HG03159 (cell line): ENCODE results near the gene MSH2.

Source experiments
- ATAC-seq: cut with Tn5 transposase; IDR thresholded peaks from one replicate; pipeline ENCODE4 v1.9.1; 2021; ENCODE audit warnings: mild to moderate bottlenecking, moderate library complexity; ENCODE audit not compliant: unreplicated experiment

Gene MSH2

DNA sequence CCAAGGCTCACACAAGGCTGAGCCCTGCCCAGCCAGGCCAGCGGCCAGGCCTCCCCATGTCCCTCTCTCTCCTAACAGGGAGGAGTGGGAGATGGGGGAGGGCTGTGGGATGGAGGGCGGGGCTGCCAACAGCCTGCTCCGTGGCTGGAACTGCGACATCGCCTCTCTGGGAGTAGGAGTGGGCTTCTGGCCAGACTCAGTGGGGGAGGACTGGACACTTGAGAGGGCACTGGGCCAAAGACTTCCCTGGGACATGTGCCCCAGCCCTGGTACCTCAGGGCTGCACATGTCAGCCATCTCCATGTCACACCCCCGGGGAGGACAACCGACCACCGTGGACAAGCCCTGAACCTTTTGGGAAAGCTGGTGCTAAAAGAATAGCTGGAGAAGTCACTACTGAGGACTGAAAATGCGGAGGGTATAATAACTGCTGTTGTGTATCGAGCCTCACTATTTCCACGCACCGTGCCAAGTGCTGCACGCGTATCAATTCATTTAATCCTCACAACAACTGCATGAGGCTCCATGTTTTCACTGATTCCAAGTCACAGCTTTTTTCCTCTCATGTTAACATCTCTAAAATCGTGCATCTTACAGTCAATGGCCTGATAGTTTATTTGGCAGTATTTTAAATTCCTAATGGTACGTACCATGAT lies 127.3 kb downstream of the MSH2 start:
- no peak for ATAC-seq

DNA sequence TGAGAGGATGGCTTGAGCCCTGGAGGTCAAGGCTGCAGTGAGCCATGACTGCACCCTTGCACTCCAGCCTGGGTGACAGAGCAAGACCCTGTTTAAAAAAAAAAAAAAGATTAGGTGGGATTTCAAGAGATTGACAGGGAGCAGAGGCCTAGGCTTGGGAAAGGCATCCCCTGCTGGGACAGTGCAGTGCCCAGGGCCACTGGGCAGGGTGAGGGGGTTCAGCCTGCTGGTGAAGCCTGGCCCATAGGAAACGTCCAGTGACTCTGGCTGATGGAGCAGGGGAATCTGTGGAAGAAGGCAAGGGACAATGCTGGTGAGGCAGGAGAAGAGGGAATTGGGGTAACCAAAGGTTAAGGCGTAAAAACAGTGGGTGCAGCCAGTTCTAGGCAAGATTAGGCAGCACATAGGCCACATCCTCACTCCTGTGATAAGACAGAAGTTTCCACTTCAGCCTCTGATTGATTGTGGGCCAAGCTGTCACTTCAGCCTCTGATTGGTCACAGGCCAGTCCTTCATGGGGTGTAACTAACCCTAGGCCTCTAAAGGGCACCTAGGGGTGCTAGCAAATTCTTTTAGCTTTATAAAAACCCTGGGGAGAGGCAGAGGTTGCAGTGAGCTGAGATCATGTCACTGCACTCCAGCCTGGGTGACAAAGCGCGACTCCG lies 128.6 kb downstream of the MSH2 start:
- no peak for ATAC-seq
